ENCODE measurements around the gene PIP4K2B. TPM values are rescaled to one million over a fixed set of nuclear protein-coding genes. Genes with fewer than 3 reads are reported as not detected.

Gene PIP4K2B
- polyA plus RNA-seq, 1 donor from 2014 or later, result 164 TPM

DNA sequence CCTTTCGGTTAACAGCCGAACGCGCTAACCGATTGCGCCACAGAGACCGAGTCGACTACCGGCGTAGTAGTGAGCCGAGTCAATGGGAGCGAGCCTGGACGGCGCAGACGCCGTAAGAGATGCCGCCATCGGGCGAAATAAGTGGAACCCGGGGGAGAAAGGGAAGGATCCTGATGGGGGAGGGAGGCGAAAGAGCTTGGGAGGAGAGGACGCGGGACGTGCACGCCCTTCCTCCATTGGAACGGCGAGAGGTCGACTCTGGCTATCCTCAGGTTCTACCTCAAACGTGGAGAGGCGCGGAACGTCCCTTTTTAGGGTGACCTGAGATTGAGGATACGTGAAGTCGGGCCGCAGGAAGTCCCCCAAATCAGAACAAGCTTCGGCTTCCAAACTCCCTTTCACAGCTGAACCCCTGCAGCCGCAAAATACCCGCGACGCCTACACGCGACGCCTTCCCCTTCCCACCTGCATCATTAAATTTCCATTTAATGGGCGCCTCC, 47.5 kb downstream of the PIP4K2B start:
- Histone ChIP-seq H3K9me3 (ENCODE audit: low read length) (no peaks in the 10 kb centered on the region), H3K4me2 (ENCODE audit: low read length) (peak overlapping the region; percentile 54), H3K9me2 (ENCODE audit: insufficient read depth, low read length) (no peaks in the 10 kb centered on the region), H2AFZ (ENCODE audit: low read depth, low read length) (peak overlapping the region; percentile 84), H4K20me1 (ENCODE audit: insufficient read depth) (no peaks in the 10 kb centered on the region), H3K79me2 (replicated peaks; ENCODE audit: insufficient read depth, low read length) (peaks cover 21% of the 10 kb centered on the region), H3K9ac (ENCODE audit: low read length) (peak overlapping the region; percentile 74), H3F3A (ENCODE audit: insufficient read depth, low read length, poor library complexity, severe bottlenecking) (no peaks in the 10 kb centered on the region), H3K27ac (ENCODE audit: low read length) (peak overlapping the region; percentile 94), H3K36me3 (ENCODE audit: insufficient read depth, low read length) (peaks cover 6% of the 10 kb centered on the region), H3K27me3 (ENCODE audit: insufficient read depth, low read depth, low read length) (no peaks in the 10 kb centered on the region), H3K4me3 (ENCODE audit: low read length) (peak overlapping the region; percentile 94)
- TF ChIP-seq RAD21 (conservative IDR thresholded peaks at IDR 0.05), result no peak
- no peak for TF ChIP-seq MXI1 (conservative IDR thresholded peaks at IDR 0.05; ENCODE audit: poor library complexity, severe bottlenecking)
- TF ChIP-seq SMC3 (conservative IDR thresholded peaks at IDR 0.05; ENCODE audit: poor library complexity), result no peak
- TF ChIP-seq EP300 (conservative IDR thresholded peaks at IDR 0.05; ENCODE audit: poor library complexity, severe bottlenecking), result peak; percentile 38

- Histone ChIP-seq H3K9me3 (ENCODE audit: low read length) (no peaks in the 10 kb centered on the region), H3K4me2 (ENCODE audit: low read length) (peak overlapping the region; percentile 67), H3K27ac (ENCODE audit: low read length) (peak overlapping the region; percentile 94), H3K36me3 (ENCODE audit: insufficient read depth, low read length) (peaks cover 6% of the 10 kb centered on the region), H2AFZ (ENCODE audit: low read depth, low read length) (peak overlapping the region; percentile 53), H3F3A (ENCODE audit: insufficient read depth, low read length, poor library complexity, severe bottlenecking) (no peaks in the 10 kb centered on the region), H3K9me2 (ENCODE audit: insufficient read depth, low read length) (no peaks in the 10 kb centered on the region), H3K79me2 (replicated peaks; ENCODE audit: insufficient read depth, low read length) (peaks cover 27% of the 10 kb centered on the region), H4K20me1 (ENCODE audit: insufficient read depth) (no peaks in the 10 kb centered on the region), H3K9ac (ENCODE audit: low read length) (peak overlapping the region; percentile 92), H3K27me3 (ENCODE audit: insufficient read depth, low read depth, low read length) (no peaks in the 10 kb centered on the region), H3K4me3 (ENCODE audit: low read length) (peak overlapping the region; percentile 94)
- TF ChIP-seq TAF1 (IDR thresholded peaks at IDR 0.05; ENCODE audit: low read depth) (peak; percentile 63), RAD21 (conservative IDR thresholded peaks at IDR 0.05) (no peak), REST (IDR thresholded peaks at IDR 0.05; ENCODE audit: borderline replicate concordance) (peak; percentile 66)
Observed at GRCh38 chr17:38751144-38751807, 48.1 kb downstream of the PIP4K2B start.

- TF ChIP-seq MXI1 (conservative IDR thresholded peaks at IDR 0.05; ENCODE audit: poor library complexity, severe bottlenecking), result peak; percentile 52
- TF ChIP-seq RAD21 (conservative IDR thresholded peaks at IDR 0.05), result no peak
- peak; percentile 40 for TF ChIP-seq POLR2AphosphoS5 (IDR thresholded peaks at IDR 0.05)
- no peak for TF ChIP-seq TAF1 (IDR thresholded peaks at IDR 0.05; ENCODE audit: low read depth)
- no peak for TF ChIP-seq EP300 (conservative IDR thresholded peaks at IDR 0.05; ENCODE audit: poor library complexity, severe bottlenecking)
- TF ChIP-seq SMC3 (conservative IDR thresholded peaks at IDR 0.05; ENCODE audit: poor library complexity), result no peak
- no peak for TF ChIP-seq CTCF (IDR thresholded peaks at IDR 0.05; ENCODE audit: poor library complexity, severe bottlenecking)
- TF ChIP-seq REST (IDR thresholded peaks at IDR 0.05; ENCODE audit: borderline replicate concordance), result no peak
- TF ChIP-seq EZH2 (IDR thresholded peaks at IDR 0.05; ENCODE audit: borderline replicate concordance, insufficient read depth, low read length, poor library complexity, severe bottlenecking), result no peak
- Histone ChIP-seq H2AFZ (ENCODE audit: low read depth, low read length) (peak overlapping the region; percentile 53), H3K79me2 (replicated peaks; ENCODE audit: insufficient read depth, low read length) (peaks cover 34% of the 10 kb centered on the region), H3K9me3 (ENCODE audit: low read length) (no peaks in the 10 kb centered on the region), H4K20me1 (ENCODE audit: insufficient read depth) (no peaks in the 10 kb centered on the region), H3K4me2 (ENCODE audit: low read length) (peak overlapping the region; percentile 67), H3K9me2 (ENCODE audit: insufficient read depth, low read length) (no peaks in the 10 kb centered on the region), H3K27ac (ENCODE audit: low read length) (peak overlapping the region; percentile 94), H3K36me3 (ENCODE audit: insufficient read depth, low read length) (no peaks in the 10 kb centered on the region), H3K27me3 (ENCODE audit: insufficient read depth, low read depth, low read length) (no peaks in the 10 kb centered on the region), H3F3A (ENCODE audit: insufficient read depth, low read length, poor library complexity, severe bottlenecking) (no peaks in the 10 kb centered on the region), H3K9ac (ENCODE audit: low read length) (peak overlapping the region; percentile 92), H3K4me3 (ENCODE audit: low read length) (peak overlapping the region; percentile 94)
Observed at GRCh38 chr17:38750312-38751121, 48.8 kb downstream of the PIP4K2B start.

Measured in neural cell (in vitro differentiated cells).